GM12878 (cell line): ENCODE measurements around the gene FUZ. TPM values are rescaled to one million over a fixed set of nuclear protein-coding genes. Genes with fewer than 3 reads are reported as not detected.

ENCODE experiments used
- ATAC-seq: fragments of 200-7000 bp; cut with Tn5 transposase; 3 replicates; pipeline ENCODE4 v1.9.1; 2020; ENCODE audit warnings: mild to moderate bottlenecking, moderate library complexity
- BruUV-seq: library from RNA; stranded (reverse); fragments of 400-500 nt; replicated peaks from 2 replicates; lab custom pipeline; 2021; lab: Mats Ljungman, UMichigan
- CTCF ChIA-PET: fragments of 300-600 bp; sonication (Branson Sonifier 250); formaldehyde crosslinking; extraction: SDS; loops from one replicate; lab custom pipeline; 2021; ENCODE audit warnings: inconsistent platforms; lab: Yijun Ruan, JAX
- POLR2A ChIA-PET: fragments of 350-600 bp; formaldehyde crosslinking; extraction: SDS; loops from one replicate; lab custom pipeline; 2021; ENCODE audit warnings: inconsistent platforms; lab: Charles Lee
- RAD21 ChIA-PET: fragments of 300-600 bp; sonication (Branson Sonifier 250); formaldehyde crosslinking; loops from one replicate; lab custom pipeline; 2023; ENCODE audit warnings: antibody characterized with exemption; ENCODE audit not compliant: unreplicated experiment; lab: Charles Lee
- SMC1A ChIA-PET: fragments of 300-600 bp; sonication (Branson Sonifier 250); formaldehyde crosslinking; loops from one replicate; lab custom pipeline; 2023; ENCODE audit not compliant: unreplicated experiment, uncharacterized antibody; lab: Charles Lee
- DNase-seq: peaks from one replicate; pipeline ENCODE4 v3.0.0-alpha.2; 2011; ENCODE audit warnings: low read depth, low spot score
- FAIRE-seq: peaks from 3 replicates; lab custom pipeline; 2011; peaks lifted over from hg19 to GRCh38; lab: Jason Lieb, UNC
- H2AFZ ChIP-seq: 2 replicates; pipeline ENCODE4 v1.6.0; 2011; ENCODE audit warnings: low read depth, low read length, control low read depth; ENCODE audit not compliant: control insufficient read depth
- H3K27ac ChIP-seq: 2 replicates; pipeline ENCODE4 v1.5.1; 2011; ENCODE audit warnings: control low read depth; ENCODE audit not compliant: control insufficient read depth, insufficient read depth
- H3K27me3 ChIP-seq, 2 experiments: replicated peaks in 1 of 2; 2 replicates each; pipeline versions ENCODE4 v1.6.0 to v1.6.1; 2011; ENCODE audit warnings: low read length in 1 of 2; ENCODE audit not compliant: control insufficient read depth in 2 of 2, insufficient read depth in 2 of 2
- H3K36me3 ChIP-seq, 2 experiments: 2 replicates each; pipeline ENCODE4 v1.5.1; 2011; ENCODE audit warnings: low read length in 1 of 2; ENCODE audit not compliant: control insufficient read depth in 2 of 2, insufficient read depth in 2 of 2
- H3K4me1 ChIP-seq: 2 replicates; pipeline ENCODE4 v1.6.1; 2011; ENCODE audit warnings: mild to moderate bottlenecking, low read length, moderate library complexity, mixed read lengths; ENCODE audit not compliant: control insufficient read depth, insufficient read depth
- H3K4me2 ChIP-seq: 2 replicates; pipeline ENCODE4 v1.6.0; 2011; ENCODE audit warnings: control low read depth; ENCODE audit not compliant: control insufficient read depth, insufficient read depth
- H3K4me3 ChIP-seq: fragments of 200-600 bp; sonication (generic); 2 replicates; pipeline ENCODE4 v1.5.1; 2016
- H3K79me2 ChIP-seq: 2 replicates; pipeline ENCODE4 v1.6.0; 2011; ENCODE audit warnings: low read length; ENCODE audit not compliant: control insufficient read depth, insufficient read depth
- H3K9ac ChIP-seq: 2 replicates; pipeline ENCODE4 v1.8.0; 2011; ENCODE audit warnings: low read length, control low read depth, mixed read lengths; ENCODE audit not compliant: control insufficient read depth, insufficient read depth
- H3K9me3 ChIP-seq: replicated peaks from 3 replicates; pipeline ENCODE4 v1.5.1; 2011; ENCODE audit warnings: mild to moderate bottlenecking, low read length; ENCODE audit not compliant: control insufficient read depth, insufficient read depth
- H4K20me1 ChIP-seq: 2 replicates; pipeline ENCODE4 v1.6.0; 2011; ENCODE audit not compliant: control insufficient read depth, insufficient read depth
- BCL11A ChIP-seq: IDR thresholded peaks from 2 replicates; pipeline ENCODE4 v1.6.1; 2011; ENCODE audit warnings: low read depth, low read length
- HDGF ChIP-seq: fragments of 450-650 bp; IDR thresholded peaks from 2 replicates; pipeline ENCODE4 v1.6.1; 2016; ENCODE audit warnings: antibody characterized with exemption
- RB1 ChIP-seq: fragments of 450-650 bp; formaldehyde crosslinking; IDR thresholded peaks from 2 replicates; pipeline ENCODE4 v1.6.1; 2017; ENCODE audit warnings: mild to moderate bottlenecking, borderline replicate concordance
- SIN3A ChIP-seq: IDR thresholded peaks from 2 replicates; pipeline ENCODE4 v1.6.1; 2012; ENCODE audit warnings: low read depth, low read length, improper control_type of control experiment
- SP1 ChIP-seq: IDR thresholded peaks from one replicate; pipeline ENCODE4 v1.6.1; 2011; ENCODE audit warnings: low read depth, low read length
- SPI1 ChIP-seq: IDR thresholded peaks from 2 replicates; pipeline ENCODE4 v1.6.1; 2011; ENCODE audit warnings: low read depth, mild to moderate bottlenecking, low read length, moderate library complexity, borderline replicate concordance; ENCODE audit not compliant: insufficient read depth
- WGBS: methylation state at CpG from one replicate; pipeline ENCODE4 v1.1.6; 2016; ENCODE audit warnings: low lambda C conversion rate; ENCODE audit not compliant: insufficient replicate concordance, insufficient coverage; ENCODE audit errors: missing lambda C conversion rate; 5-methylcytosine and 5-hydroxymethylcytosine counted together
- in situ Hi-C: fragments of 300-500 bp; cut with MboI; formaldehyde crosslinking; loops from 9 replicates; pipeline ENCODE4 v1.14.3; 2018; ENCODE audit warnings: mixed read lengths
- intact Hi-C: fragments of 100-400 bp; cut with micrococcal nuclease; formaldehyde crosslinking; loops from one replicate; pipeline ENCODE4 v1.14.2; 2022; ENCODE audit not compliant: unreplicated experiment
- polyA plus RNA-seq, 11 experiments: library from polyadenylated mRNA; depleted of rRNA in 4 of 11; unstranded in 6 of 11; stranded (reverse) in 5 of 11; fragments of >200 nt; fragmentation: Nextera tagmentation in 4 of 11; fragmentation: Illumina TruSeq in 1 of 11; extraction: Ambion mirVana in 4 of 11; extraction: Trizol in 1 of 11; gene quantifications; 1 replicate in 1 of 11; 2 replicates in 10 of 11; pipeline versions ENCODE4 v1.2.1 to v1.2.3, GENCODE V29; 2011 to 2016; ENCODE audit warnings: inconsistent platforms in 2 of 11, missing spikeins in 2 of 11, low read depth in 1 of 11
- total RNA-seq, 4 experiments: library from RNA; depleted of rRNA in 3 of 4; stranded (reverse); fragments of >200 nt in 3 of 4; fragmentation: Illumina TruSeq in 1 of 4; extraction: Trizol in 1 of 4; gene quantifications; 2 replicates each; pipeline versions ENCODE4 v1.2.1 to v1.2.3, GENCODE V29; 2013 to 2021
- TF ChIP-seq, protein P1 (sequence below): fragments of 450-650 bp; IDR thresholded peaks from 2 replicates; pipeline ENCODE4 v1.6.1; 2017; ENCODE audit warnings: mild to moderate bottlenecking, low read depth, inconsistent platforms; ENCODE audit not compliant: poor library complexity, severe bottlenecking
- TF ChIP-seq, protein P2 (sequence below): fragments of 450-650 bp; IDR thresholded peaks from 2 replicates; pipeline ENCODE4 v1.6.1; 2017; ENCODE audit warnings: mild to moderate bottlenecking, moderate library complexity
- TF ChIP-seq, protein P3 (sequence below): fragments of 450-650 bp; IDR thresholded peaks from 2 replicates; pipeline ENCODE4 v1.6.1; 2016; ENCODE audit warnings: mild to moderate bottlenecking
- TF ChIP-seq, protein P4 (sequence below): fragments of 450-650 bp; conservative IDR thresholded peaks from 2 replicates; pipeline ENCODE4 v1.6.1; 2017; ENCODE audit warnings: mild to moderate bottlenecking, moderate library complexity
- TF ChIP-seq, protein P5 (sequence below): IDR thresholded peaks from 2 replicates; pipeline ENCODE4 v1.6.1; 2011; ENCODE audit warnings: borderline replicate concordance, low read depth, mild to moderate bottlenecking, moderate library complexity, low read length; ENCODE audit not compliant: insufficient read depth, poor library complexity, severe bottlenecking

Gene FUZ
- total and polyA plus RNA-seq, 10 of the 15 experiments (the other 5 are each of a cell fraction or from before 2014, with no cell fraction given), result 0.18 to 11.5 (median 8.8) TPM

DNA sequence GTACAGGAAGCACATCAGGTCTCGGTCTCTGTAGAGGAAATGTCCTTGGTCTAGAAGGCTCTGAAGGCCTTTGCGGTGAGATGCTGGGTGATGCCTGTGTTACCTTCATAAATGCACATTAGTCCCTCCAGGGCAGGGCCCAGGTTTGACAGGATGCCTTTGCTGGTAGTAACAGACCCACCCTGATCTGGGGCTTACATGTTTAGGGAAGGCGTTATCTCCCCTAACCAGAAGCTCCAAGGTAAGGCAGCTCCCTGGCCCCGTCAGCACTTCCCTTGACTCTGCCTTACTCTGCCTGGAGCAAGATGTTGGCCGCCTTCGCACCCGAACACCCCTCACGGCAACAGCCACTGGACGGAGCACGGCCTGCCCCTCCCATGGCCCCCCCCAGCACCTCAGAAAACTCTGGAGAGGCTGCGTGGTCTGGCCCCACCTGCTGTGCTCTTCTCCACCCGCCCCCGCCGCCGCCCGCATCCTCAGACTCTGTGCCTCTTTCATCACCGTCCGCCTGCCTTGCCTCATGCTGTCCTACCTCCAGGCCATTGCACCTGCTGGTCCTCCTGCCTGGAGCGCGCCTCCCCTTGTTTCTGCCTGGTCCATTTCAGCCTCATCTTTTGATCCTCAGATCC is 37.2 kb downstream of the FUZ start:
- H3K27ac ChIP-seq, result no peak overlapping the region
- no peaks in the 10 kb centered on the region for H4K20me1 ChIP-seq
- no peaks in the 10 kb centered on the region for H3K27me3 ChIP-seq
- H3K4me1 ChIP-seq, result peaks cover 11% of the 10 kb centered on the region
- ChIA-PET CTCF (no interaction called here), POLR2A (no interaction called here), SMC1A (no interaction called here), RAD21 (no interaction called here)
- in situ Hi-C loops, result no loop called here
- H3K79me2 ChIP-seq, result no peaks in the 10 kb centered on the region; the same call in 1 of the 2 replicates
- FAIRE-seq (no peak), DNase-seq (no peak), ATAC-seq (no peak)
- peaks cover 0 to 2% of the 10 kb centered on the region in 2 experiments; a peak in 2 of 4 replicates for H3K36me3 ChIP-seq
- no peak overlapping the region for H3K4me3 ChIP-seq
- intact Hi-C loops, result no loop called here
- no peak overlapping the region for H3K4me2 ChIP-seq
- no peak overlapping the region for H2AFZ ChIP-seq
- no TSS peak for BruUV-seq
- 96% methylated on average over 20 of the region's 20 CpGs for WGBS
- no peak overlapping the region for H3K9ac ChIP-seq
- H3K9me3 ChIP-seq, result no peaks in the 10 kb centered on the region
- TF ChIP-seq, protein P1, sequence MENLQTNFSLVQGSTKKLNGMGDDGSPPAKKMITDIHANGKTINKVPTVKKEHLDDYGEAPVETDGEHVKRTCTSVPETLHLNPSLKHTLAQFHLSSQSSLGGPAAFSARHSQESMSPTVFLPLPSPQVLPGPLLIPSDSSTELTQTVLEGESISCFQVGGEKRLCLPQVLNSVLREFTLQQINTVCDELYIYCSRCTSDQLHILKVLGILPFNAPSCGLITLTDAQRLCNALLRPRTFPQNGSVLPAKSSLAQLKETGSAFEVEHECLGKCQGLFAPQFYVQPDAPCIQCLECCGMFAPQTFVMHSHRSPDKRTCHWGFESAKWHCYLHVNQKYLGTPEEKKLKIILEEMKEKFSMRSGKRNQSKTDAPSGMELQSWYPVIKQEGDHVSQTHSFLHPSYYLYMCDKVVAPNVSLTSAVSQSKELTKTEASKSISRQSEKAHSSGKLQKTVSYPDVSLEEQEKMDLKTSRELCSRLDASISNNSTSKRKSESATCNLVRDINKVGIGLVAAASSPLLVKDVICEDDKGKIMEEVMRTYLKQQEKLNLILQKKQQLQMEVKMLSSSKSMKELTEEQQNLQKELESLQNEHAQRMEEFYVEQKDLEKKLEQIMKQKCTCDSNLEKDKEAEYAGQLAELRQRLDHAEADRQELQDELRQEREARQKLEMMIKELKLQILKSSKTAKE, result no peak
- TF ChIP-seq, protein P2, sequence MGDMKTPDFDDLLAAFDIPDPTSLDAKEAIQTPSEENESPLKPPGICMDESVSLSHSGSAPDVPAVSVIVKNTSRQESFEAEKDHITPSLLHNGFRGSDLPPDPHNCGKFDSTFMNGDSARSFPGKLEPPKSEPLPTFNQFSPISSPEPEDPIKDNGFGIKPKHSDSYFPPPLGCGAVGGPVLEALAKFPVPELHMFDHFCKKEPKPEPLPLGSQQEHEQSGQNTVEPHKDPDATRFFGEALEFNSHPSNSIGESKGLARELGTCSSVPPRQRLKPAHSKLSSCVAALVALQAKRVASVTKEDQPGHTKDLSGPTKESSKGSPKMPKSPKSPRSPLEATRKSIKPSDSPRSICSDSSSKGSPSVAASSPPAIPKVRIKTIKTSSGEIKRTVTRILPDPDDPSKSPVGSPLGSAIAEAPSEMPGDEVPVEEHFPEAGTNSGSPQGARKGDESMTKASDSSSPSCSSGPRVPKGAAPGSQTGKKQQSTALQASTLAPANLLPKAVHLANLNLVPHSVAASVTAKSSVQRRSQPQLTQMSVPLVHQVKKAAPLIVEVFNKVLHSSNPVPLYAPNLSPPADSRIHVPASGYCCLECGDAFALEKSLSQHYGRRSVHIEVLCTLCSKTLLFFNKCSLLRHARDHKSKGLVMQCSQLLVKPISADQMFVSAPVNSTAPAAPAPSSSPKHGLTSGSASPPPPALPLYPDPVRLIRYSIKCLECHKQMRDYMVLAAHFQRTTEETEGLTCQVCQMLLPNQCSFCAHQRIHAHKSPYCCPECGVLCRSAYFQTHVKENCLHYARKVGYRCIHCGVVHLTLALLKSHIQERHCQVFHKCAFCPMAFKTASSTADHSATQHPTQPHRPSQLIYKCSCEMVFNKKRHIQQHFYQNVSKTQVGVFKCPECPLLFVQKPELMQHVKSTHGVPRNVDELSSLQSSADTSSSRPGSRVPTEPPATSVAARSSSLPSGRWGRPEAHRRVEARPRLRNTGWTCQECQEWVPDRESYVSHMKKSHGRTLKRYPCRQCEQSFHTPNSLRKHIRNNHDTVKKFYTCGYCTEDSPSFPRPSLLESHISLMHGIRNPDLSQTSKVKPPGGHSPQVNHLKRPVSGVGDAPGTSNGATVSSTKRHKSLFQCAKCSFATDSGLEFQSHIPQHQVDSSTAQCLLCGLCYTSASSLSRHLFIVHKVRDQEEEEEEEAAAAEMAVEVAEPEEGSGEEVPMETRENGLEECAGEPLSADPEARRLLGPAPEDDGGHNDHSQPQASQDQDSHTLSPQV, result no peak
- TF ChIP-seq, protein P3, sequence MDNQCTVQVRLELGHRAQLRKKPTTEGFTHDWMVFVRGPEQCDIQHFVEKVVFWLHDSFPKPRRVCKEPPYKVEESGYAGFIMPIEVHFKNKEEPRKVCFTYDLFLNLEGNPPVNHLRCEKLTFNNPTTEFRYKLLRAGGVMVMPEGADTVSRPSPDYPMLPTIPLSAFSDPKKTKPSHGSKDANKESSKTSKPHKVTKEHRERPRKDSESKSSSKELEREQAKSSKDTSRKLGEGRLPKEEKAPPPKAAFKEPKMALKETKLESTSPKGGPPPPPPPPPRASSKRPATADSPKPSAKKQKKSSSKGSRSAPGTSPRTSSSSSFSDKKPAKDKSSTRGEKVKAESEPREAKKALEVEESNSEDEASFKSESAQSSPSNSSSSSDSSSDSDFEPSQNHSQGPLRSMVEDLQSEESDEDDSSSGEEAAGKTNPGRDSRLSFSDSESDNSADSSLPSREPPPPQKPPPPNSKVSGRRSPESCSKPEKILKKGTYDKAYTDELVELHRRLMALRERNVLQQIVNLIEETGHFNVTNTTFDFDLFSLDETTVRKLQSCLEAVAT, result no peak
- TF ChIP-seq, protein P4, sequence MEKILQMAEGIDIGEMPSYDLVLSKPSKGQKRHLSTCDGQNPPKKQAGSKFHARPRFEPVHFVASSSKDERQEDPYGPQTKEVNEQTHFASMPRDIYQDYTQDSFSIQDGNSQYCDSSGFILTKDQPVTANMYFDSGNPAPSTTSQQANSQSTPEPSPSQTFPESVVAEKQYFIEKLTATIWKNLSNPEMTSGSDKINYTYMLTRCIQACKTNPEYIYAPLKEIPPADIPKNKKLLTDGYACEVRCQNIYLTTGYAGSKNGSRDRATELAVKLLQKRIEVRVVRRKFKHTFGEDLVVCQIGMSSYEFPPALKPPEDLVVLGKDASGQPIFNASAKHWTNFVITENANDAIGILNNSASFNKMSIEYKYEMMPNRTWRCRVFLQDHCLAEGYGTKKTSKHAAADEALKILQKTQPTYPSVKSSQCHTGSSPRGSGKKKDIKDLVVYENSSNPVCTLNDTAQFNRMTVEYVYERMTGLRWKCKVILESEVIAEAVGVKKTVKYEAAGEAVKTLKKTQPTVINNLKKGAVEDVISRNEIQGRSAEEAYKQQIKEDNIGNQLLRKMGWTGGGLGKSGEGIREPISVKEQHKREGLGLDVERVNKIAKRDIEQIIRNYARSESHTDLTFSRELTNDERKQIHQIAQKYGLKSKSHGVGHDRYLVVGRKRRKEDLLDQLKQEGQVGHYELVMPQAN, result no peak
- TF ChIP-seq RB1, result no peak
- no peak for TF ChIP-seq HDGF
- TF ChIP-seq, protein P5, sequence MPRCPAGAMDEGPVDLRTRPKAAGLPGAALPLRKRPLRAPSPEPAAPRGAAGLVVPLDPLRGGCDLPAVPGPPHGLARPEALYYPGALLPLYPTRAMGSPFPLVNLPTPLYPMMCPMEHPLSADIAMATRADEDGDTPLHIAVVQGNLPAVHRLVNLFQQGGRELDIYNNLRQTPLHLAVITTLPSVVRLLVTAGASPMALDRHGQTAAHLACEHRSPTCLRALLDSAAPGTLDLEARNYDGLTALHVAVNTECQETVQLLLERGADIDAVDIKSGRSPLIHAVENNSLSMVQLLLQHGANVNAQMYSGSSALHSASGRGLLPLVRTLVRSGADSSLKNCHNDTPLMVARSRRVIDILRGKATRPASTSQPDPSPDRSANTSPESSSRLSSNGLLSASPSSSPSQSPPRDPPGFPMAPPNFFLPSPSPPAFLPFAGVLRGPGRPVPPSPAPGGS, result no peak
- no peak for TF ChIP-seq BCL11A
- TF ChIP-seq SP1, result no peak
- TF ChIP-seq SIN3A, result no peak
- TF ChIP-seq SPI1, result no peak
